SK-N-SH treated with all-trans-retinoic acid at 6 μM for 48 hours (cell line): ENCODE data around the gene C19orf67.
A peak's percentile ranks its signal among the peaks of the same experiment; 100 is the strongest.

Source experiments
- ATAC-seq: fragments of 200-7000 bp; cut with Tn5 transposase; 3 replicates; pipeline ENCODE4 v1.9.1; 2020; ENCODE audit warnings: mild to moderate bottlenecking, moderate library complexity
- ARNTL ChIP-seq: fragments of 450-650 bp; formaldehyde crosslinking; IDR thresholded peaks from 2 replicates; pipeline ENCODE4 v1.5.0; 2020; ENCODE audit warnings: low read depth, mild to moderate bottlenecking, moderate library complexity, borderline replicate concordance
- BACH2 ChIP-seq: fragments of 250-450 bp; sonication (Bioruptor Pico); IDR thresholded peaks from 2 replicates; pipeline ENCODE4 v1.9.0; 2021; ENCODE audit warnings: mild to moderate bottlenecking, borderline replicate concordance
- CREB5 ChIP-seq: fragments of 250-450 bp; sonication (Bioruptor Pico); IDR thresholded peaks from 2 replicates; pipeline ENCODE4 v1.5.1; 2020; ENCODE audit warnings: low read depth, mild to moderate bottlenecking, moderate library complexity
- CSDC2 ChIP-seq: fragments of 250-450 bp; sonication (Bioruptor Pico); IDR thresholded peaks from 2 replicates; pipeline ENCODE4 v1.5.0; 2020; ENCODE audit warnings: mild to moderate bottlenecking, moderate library complexity
- CSRNP3 ChIP-seq: fragments of 250-450 bp; sonication (Bioruptor Pico); IDR thresholded peaks from 2 replicates; pipeline ENCODE4 v1.5.1; 2021; ENCODE audit warnings: mild to moderate bottlenecking, moderate library complexity
- ESRRG ChIP-seq: fragments of 250-450 bp; sonication (Bioruptor Pico); IDR thresholded peaks from 2 replicates; pipeline ENCODE4 v1.6.1; 2021; ENCODE audit warnings: mild to moderate bottlenecking
- ISL1 ChIP-seq: fragments of 250-450 bp; sonication (Bioruptor Pico); IDR thresholded peaks from 2 replicates; pipeline ENCODE4 v2.1.2; 2022; ENCODE audit warnings: mild to moderate bottlenecking, moderate library complexity
- OSR1 ChIP-seq: fragments of 250-450 bp; sonication (Bioruptor Pico); IDR thresholded peaks from 2 replicates; pipeline ENCODE4 v1.8.0; 2022; ENCODE audit warnings: moderate library complexity, mild to moderate bottlenecking, inconsistent platforms
- PPARA ChIP-seq: fragments of 250-450 bp; sonication (Bioruptor Pico); IDR thresholded peaks from 2 replicates; pipeline ENCODE4 v1.5.0; 2020; ENCODE audit warnings: mild to moderate bottlenecking, borderline replicate concordance
- RARB ChIP-seq: fragments of 250-450 bp; sonication (Bioruptor Pico); IDR thresholded peaks from 2 replicates; pipeline ENCODE4 v1.8.0; 2021; ENCODE audit warnings: mild to moderate bottlenecking, moderate library complexity
- SNAI2 ChIP-seq: fragments of 250-450 bp; sonication (Bioruptor Pico); IDR thresholded peaks from 2 replicates; pipeline ENCODE4 v1.5.0; 2020; ENCODE audit warnings: mild to moderate bottlenecking, moderate library complexity
- TCF4 ChIP-seq: fragments of 250-450 bp; sonication (Bioruptor Pico); IDR thresholded peaks from 2 replicates; pipeline ENCODE4 v1.8.0; 2021; ENCODE audit warnings: mild to moderate bottlenecking, moderate library complexity, borderline replicate concordance
- ZC3H10 ChIP-seq: fragments of 250-450 bp; sonication (Bioruptor Pico); IDR thresholded peaks from 2 replicates; pipeline ENCODE4 v1.5.1; 2021; ENCODE audit warnings: mild to moderate bottlenecking, moderate library complexity
- ZFP3 ChIP-seq: fragments of 250-450 bp; sonication (Bioruptor Pico); IDR thresholded peaks from 2 replicates; pipeline ENCODE4 v1.5.0; 2020; ENCODE audit warnings: mild to moderate bottlenecking, moderate library complexity
- ZFP30 ChIP-seq: fragments of 450-650 bp; formaldehyde crosslinking; IDR thresholded peaks from 2 replicates; pipeline ENCODE4 v1.5.0; 2022; ENCODE audit warnings: mild to moderate bottlenecking, moderate library complexity
- ZNF565 ChIP-seq: fragments of 450-650 bp; formaldehyde crosslinking; conservative IDR thresholded peaks from 2 replicates; pipeline ENCODE4 v1.5.0; 2020; ENCODE audit warnings: low read depth, mild to moderate bottlenecking, moderate library complexity
- ZNF70 ChIP-seq: fragments of 450-650 bp; formaldehyde crosslinking; IDR thresholded peaks from 2 replicates; pipeline ENCODE4 v1.5.0; 2020; ENCODE audit warnings: mild to moderate bottlenecking, moderate library complexity
- ZNF8 ChIP-seq: fragments of 450-650 bp; formaldehyde crosslinking; IDR thresholded peaks from 2 replicates; pipeline ENCODE4 v1.5.0; 2020; ENCODE audit warnings: mild to moderate bottlenecking, moderate library complexity
- TF ChIP-seq, protein P1 (sequence below): fragments of 250-450 bp; sonication (Bioruptor Pico); IDR thresholded peaks from 2 replicates; pipeline ENCODE4 v1.8.0; 2021; ENCODE audit warnings: low read depth, mild to moderate bottlenecking, moderate library complexity, borderline replicate concordance
- TF ChIP-seq, protein P2 (sequence below): fragments of 250-450 bp; sonication (Bioruptor Pico); IDR thresholded peaks from 2 replicates; pipeline ENCODE4 v1.5.0; 2020; ENCODE audit warnings: mild to moderate bottlenecking, moderate library complexity

C19orf67 gene

GRCh38 chr19:14033946-14034345, 51.6 kb downstream of the C19orf67 start:
- TF ChIP-seq PPARA (no peak), ARNTL (CRISPR knock-in tag) (no peak), ZNF8 (CRISPR knock-in tag) (no peak), CSRNP3 (CRISPR knock-in tag) (no peak), CSDC2 (no peak), ISL1 (CRISPR knock-in tag) (no peak), SNAI2 (CRISPR knock-in tag) (no peak), ESRRG (CRISPR knock-in tag) (no peak), ZC3H10 (CRISPR knock-in tag) (no peak), ZNF70 (CRISPR knock-in tag) (no peak), ZFP30 (CRISPR knock-in tag) (no peak), CREB5 (no peak), OSR1 (no peak)
- TF ChIP-seq, protein P1, sequence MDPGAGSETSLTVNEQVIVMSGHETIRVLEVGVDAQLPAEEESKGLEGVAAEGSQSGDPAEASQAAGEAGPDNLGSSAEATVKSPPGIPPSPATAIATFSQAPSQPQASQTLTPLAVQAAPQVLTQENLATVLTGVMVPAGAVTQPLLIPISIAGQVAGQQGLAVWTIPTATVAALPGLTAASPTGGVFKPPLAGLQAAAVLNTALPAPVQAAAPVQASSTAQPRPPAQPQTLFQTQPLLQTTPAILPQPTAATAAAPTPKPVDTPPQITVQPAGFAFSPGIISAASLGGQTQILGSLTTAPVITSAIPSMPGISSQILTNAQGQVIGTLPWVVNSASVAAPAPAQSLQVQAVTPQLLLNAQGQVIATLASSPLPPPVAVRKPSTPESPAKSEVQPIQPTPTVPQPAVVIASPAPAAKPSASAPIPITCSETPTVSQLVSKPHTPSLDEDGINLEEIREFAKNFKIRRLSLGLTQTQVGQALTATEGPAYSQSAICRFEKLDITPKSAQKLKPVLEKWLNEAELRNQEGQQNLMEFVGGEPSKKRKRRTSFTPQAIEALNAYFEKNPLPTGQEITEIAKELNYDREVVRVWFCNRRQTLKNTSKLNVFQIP (CRISPR knock-in tag) = no peak
- TF ChIP-seq, protein P2, sequence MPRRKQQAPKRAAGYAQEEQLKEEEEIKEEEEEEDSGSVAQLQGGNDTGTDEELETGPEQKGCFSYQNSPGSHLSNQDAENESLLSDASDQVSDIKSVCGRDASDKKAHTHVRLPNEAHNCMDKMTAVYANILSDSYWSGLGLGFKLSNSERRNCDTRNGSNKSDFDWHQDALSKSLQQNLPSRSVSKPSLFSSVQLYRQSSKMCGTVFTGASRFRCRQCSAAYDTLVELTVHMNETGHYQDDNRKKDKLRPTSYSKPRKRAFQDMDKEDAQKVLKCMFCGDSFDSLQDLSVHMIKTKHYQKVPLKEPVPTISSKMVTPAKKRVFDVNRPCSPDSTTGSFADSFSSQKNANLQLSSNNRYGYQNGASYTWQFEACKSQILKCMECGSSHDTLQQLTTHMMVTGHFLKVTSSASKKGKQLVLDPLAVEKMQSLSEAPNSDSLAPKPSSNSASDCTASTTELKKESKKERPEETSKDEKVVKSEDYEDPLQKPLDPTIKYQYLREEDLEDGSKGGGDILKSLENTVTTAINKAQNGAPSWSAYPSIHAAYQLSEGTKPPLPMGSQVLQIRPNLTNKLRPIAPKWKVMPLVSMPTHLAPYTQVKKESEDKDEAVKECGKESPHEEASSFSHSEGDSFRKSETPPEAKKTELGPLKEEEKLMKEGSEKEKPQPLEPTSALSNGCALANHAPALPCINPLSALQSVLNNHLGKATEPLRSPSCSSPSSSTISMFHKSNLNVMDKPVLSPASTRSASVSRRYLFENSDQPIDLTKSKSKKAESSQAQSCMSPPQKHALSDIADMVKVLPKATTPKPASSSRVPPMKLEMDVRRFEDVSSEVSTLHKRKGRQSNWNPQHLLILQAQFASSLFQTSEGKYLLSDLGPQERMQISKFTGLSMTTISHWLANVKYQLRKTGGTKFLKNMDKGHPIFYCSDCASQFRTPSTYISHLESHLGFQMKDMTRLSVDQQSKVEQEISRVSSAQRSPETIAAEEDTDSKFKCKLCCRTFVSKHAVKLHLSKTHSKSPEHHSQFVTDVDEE (CRISPR knock-in tag) = no peak
- ATAC-seq = no peak

GRCh38 chr19:14031719-14032480, 53.7 kb downstream of the C19orf67 start, which contains the start of gene IL27RA:
Gene IL27RA, plus strand, starts transcription at chr19:14031762. Its CDS starts 111 bp downstream, at chr19:14031873.
- TF ChIP-seq CSDC2 = no peak
- no peak for TF ChIP-seq TCF4
- no peak for TF ChIP-seq ZNF70 (CRISPR knock-in tag)
- TF ChIP-seq, protein P1 (CRISPR knock-in tag) = no peak
- TF ChIP-seq SNAI2 (CRISPR knock-in tag) = no peak
- no peak for TF ChIP-seq BACH2 (CRISPR knock-in tag)
- no peak for TF ChIP-seq ZFP3
- TF ChIP-seq, protein P2 (CRISPR knock-in tag) = no peak
- no peak for TF ChIP-seq RARB (CRISPR knock-in tag)
- TF ChIP-seq ZC3H10 (CRISPR knock-in tag) = no peak
- no peak for TF ChIP-seq ZNF565 (CRISPR knock-in tag)
- no peak for TF ChIP-seq PPARA
- no peak for TF ChIP-seq ESRRG (CRISPR knock-in tag)
- no peak for TF ChIP-seq ISL1 (CRISPR knock-in tag)
- no peak for TF ChIP-seq CREB5
- peak; percentile 87 for ATAC-seq
